Prostate gland (tissue), 2 donors: ENCODE data around the gene PTBP1.

Source experiments
- POLR2A ChIP-seq: fragments of 450-650 bp; IDR thresholded peaks from one replicate; pipeline ENCODE4 v1.6.1; 2016; ENCODE audit warnings: antibody characterized with exemption, mild to moderate bottlenecking
- TF ChIP-seq, protein P1 (sequence below), 4 experiments: fragments of 200-600 bp in 2 of 4; fragments of 450-650 bp in 2 of 4; sonication (generic) in 2 of 4; IDR thresholded peaks; 1 replicate in 3 of 4; 2 replicates in 1 of 4; pipeline ENCODE4 v1.5.1; 2016 to 2019; ENCODE audit warnings: antibody characterized with exemption in 4 of 4, mild to moderate bottlenecking in 2 of 4, moderate library complexity in 2 of 4

DNA sequence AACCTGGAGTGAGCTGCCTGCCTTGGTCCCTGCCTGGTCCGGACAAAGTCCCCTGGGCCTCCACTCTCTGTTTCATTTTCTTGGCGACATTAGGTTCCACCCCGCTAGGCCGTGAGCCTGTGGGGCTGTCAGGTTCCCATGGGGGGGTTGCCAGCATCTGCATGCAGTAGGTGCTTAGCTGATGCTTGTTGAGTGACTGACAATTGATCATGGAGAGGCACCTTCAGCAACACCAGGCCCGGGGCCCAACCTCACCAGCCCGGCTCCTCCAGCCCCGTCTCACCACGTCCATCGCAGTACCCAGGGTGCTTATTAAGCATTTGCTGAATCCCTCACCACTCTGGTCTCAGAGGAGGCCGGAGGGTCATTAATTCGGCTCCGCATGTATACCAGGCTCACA is 33.0 kb upstream of the PTBP1 start:
- TF ChIP-seq POLR2A = no peak
- TF ChIP-seq, protein P1, sequence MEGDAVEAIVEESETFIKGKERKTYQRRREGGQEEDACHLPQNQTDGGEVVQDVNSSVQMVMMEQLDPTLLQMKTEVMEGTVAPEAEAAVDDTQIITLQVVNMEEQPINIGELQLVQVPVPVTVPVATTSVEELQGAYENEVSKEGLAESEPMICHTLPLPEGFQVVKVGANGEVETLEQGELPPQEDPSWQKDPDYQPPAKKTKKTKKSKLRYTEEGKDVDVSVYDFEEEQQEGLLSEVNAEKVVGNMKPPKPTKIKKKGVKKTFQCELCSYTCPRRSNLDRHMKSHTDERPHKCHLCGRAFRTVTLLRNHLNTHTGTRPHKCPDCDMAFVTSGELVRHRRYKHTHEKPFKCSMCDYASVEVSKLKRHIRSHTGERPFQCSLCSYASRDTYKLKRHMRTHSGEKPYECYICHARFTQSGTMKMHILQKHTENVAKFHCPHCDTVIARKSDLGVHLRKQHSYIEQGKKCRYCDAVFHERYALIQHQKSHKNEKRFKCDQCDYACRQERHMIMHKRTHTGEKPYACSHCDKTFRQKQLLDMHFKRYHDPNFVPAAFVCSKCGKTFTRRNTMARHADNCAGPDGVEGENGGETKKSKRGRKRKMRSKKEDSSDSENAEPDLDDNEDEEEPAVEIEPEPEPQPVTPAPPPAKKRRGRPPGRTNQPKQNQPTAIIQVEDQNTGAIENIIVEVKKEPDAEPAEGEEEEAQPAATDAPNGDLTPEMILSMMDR (IDR thresholded peaks at IDR 0.05) = no peak
